ENCODE results near the gene PAGE4. TPM values are rescaled to one million over a fixed set of nuclear protein-coding genes. Genes with fewer than 3 reads are reported as not detected.

The PAGE4 gene
- total RNA-seq, 2 experiments from 2014 or later = not detected

GRCh38 chrX:49858341-49858740 lies 29.2 kb downstream of the PAGE4 start:
- H3K4me1 ChIP-seq (ENCODE audit: insufficient read depth, low read length) = no peaks in the 10 kb centered on the region
- ATAC-seq (ENCODE audit: poor library complexity) (no peak), DNase-seq (no peak)
- H3K4me3 ChIP-seq (ENCODE audit: low read length) = no peak overlapping the region
- no peak for TF ChIP-seq CTCF (IDR thresholded peaks at IDR 0.05)
- intact Hi-C loops (cut with DNase I, micrococcal nuclease) = no loop called here
- ChIA-PET POLR2A (no interaction called here), CTCF (no interaction called here)
- Mint-ChIP-seq H3K4me3 (no peak overlapping the region), H3K9me3 (no peaks in the 10 kb centered on the region), H3K27ac (no peak overlapping the region), H3K4me1 (ENCODE audit: low read depth) (no peaks in the 10 kb centered on the region), H3K27me3 (peaks cover 4% of the 10 kb centered on the region), H3K36me3 (ENCODE audit: low read depth) (no peaks in the 10 kb centered on the region)
- no peak overlapping the region for H3K27ac ChIP-seq (ENCODE audit: low read depth in 1 of 2, low read length in 2 of 2)
- H3K27me3 ChIP-seq (ENCODE audit: control insufficient read depth in 1 of 2, insufficient read depth in 2 of 2, low read length in 2 of 2) = no peaks in the 10 kb centered on the region
- no peaks in the 10 kb centered on the region for H3K9me3 ChIP-seq (ENCODE audit: control insufficient read depth in 1 of 2, insufficient read depth in 1 of 2, low read length in 2 of 2)
- H3K36me3 ChIP-seq (ENCODE audit: insufficient read depth, low read length) = no peaks in the 10 kb centered on the region

GRCh38 chrX:49859491-49859890 lies 30.4 kb downstream of the PAGE4 start:
- Histone ChIP-seq H3K27ac (ENCODE audit: low read depth in 1 of 2, low read length in 2 of 2) (no peak overlapping the region), H3K4me3 (ENCODE audit: low read length) (no peak overlapping the region), H3K4me1 (ENCODE audit: insufficient read depth, low read length) (no peaks in the 10 kb centered on the region), H3K9me3 (ENCODE audit: control insufficient read depth in 1 of 2, insufficient read depth in 1 of 2, low read length in 2 of 2) (no peaks in the 10 kb centered on the region), H3K27me3 (ENCODE audit: control insufficient read depth in 1 of 2, insufficient read depth in 2 of 2, low read length in 2 of 2) (no peaks in the 10 kb centered on the region), H3K36me3 (ENCODE audit: insufficient read depth, low read length) (no peaks in the 10 kb centered on the region)
- H3K27me3 Mint-ChIP-seq = peaks cover 4% of the 10 kb centered on the region
- no peaks in the 10 kb centered on the region for H3K36me3 Mint-ChIP-seq (ENCODE audit: low read depth)
- CTCF ChIA-PET = no interaction called here
- no peaks in the 10 kb centered on the region for H3K4me1 Mint-ChIP-seq (ENCODE audit: low read depth)
- POLR2A ChIA-PET = no interaction called here
- TF ChIP-seq CTCF (IDR thresholded peaks at IDR 0.05) = no peak
- DNase-seq (no peak), ATAC-seq (ENCODE audit: poor library complexity) (no peak)
- no peaks in the 10 kb centered on the region for H3K9me3 Mint-ChIP-seq
- H3K4me3 Mint-ChIP-seq = no peak overlapping the region
- no peak overlapping the region for H3K27ac Mint-ChIP-seq
- intact Hi-C loops (cut with DNase I, micrococcal nuclease) = no loop called here

GRCh38 chrX:49860867-49861535 lies 31.9 kb downstream of the PAGE4 start:
- CTCF ChIA-PET = no interaction called here
- no peak for DNase-seq
- Mint-ChIP-seq H3K36me3 (ENCODE audit: low read depth) (no peaks in the 10 kb centered on the region), H3K4me1 (ENCODE audit: low read depth) (no peaks in the 10 kb centered on the region), H3K27ac (no peak overlapping the region), H3K9me3 (no peaks in the 10 kb centered on the region), H3K27me3 (peaks cover 10% of the 10 kb centered on the region), H3K4me3 (no peak overlapping the region)
- H3K4me3 ChIP-seq (ENCODE audit: low read length) = no peak overlapping the region
- no peaks in the 10 kb centered on the region for H3K27me3 ChIP-seq (ENCODE audit: control insufficient read depth in 1 of 2, insufficient read depth in 2 of 2, low read length in 2 of 2)
- TF ChIP-seq CTCF (IDR thresholded peaks at IDR 0.05) = no peak
- no peaks in the 10 kb centered on the region for H3K4me1 ChIP-seq (ENCODE audit: insufficient read depth, low read length)
- no peak overlapping the region for H3K27ac ChIP-seq (ENCODE audit: low read depth in 1 of 2, low read length in 2 of 2)
- intact Hi-C loops (cut with DNase I, micrococcal nuclease) = no loop called here
- POLR2A ChIA-PET = no interaction called here
- ATAC-seq (ENCODE audit: poor library complexity) = no peak
- no peaks in the 10 kb centered on the region for H3K36me3 ChIP-seq (ENCODE audit: insufficient read depth, low read length)
- no peaks in the 10 kb centered on the region for H3K9me3 ChIP-seq (ENCODE audit: control insufficient read depth in 1 of 2, insufficient read depth in 1 of 2, low read length in 2 of 2)

Measured in CD4-positive, alpha-beta T cell (primary cell).